ENCODE measurements around the gene WDR43.

The WDR43 gene

DNA sequence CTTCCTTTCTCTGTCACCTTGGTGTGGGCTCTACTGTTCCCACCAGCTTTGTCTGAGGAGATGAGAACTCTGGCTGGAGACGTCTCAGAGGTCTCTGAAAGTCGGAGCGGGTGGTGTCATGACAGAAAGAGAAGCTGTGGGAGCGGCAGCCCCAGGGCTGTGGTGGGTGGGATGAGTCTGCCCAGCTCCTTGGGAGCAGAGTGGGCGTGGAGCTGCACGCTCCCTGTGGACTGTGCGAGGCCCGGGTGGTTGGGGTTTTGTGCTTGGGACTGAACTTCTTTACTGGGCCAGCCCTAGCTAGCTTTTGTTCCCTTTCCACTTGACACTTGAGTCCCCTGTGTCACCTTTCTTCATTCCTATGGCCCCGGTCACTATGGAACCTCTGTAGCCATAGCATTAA lies 97.0 kb downstream of the WDR43 start:
- Mint-ChIP-seq H3K4me3 (no peak overlapping the region), H3K4me1 (no peaks in the 10 kb centered on the region), H3K9me3 (no peaks in the 10 kb centered on the region), H3K36me3 (no peaks in the 10 kb centered on the region), H3K27ac (no peak overlapping the region), H3K27me3 (no peaks in the 10 kb centered on the region)

- Mint-ChIP-seq H3K9me3 (no peaks in the 10 kb centered on the region), H3K4me3 (no peak overlapping the region), H3K27ac (no peak overlapping the region), H3K4me1 (no peaks in the 10 kb centered on the region), H3K27me3 (no peaks in the 10 kb centered on the region), H3K36me3 (no peaks in the 10 kb centered on the region)
These were observed 98.9 kb downstream of the WDR43 start for GRCh38 chr2:28993206-28993960.

GRCh38 chr2:28994074-28994473 lies 99.6 kb downstream of the WDR43 start:
- Mint-ChIP-seq H3K9me3 (no peaks in the 10 kb centered on the region), H3K27me3 (no peaks in the 10 kb centered on the region), H3K27ac (peak overlapping the region; percentile 2), H3K4me3 (no peak overlapping the region), H3K36me3 (no peaks in the 10 kb centered on the region), H3K4me1 (no peaks in the 10 kb centered on the region)

- Mint-ChIP-seq H3K4me1 (peaks cover 2% of the 10 kb centered on the region), H3K27me3 (no peaks in the 10 kb centered on the region), H3K36me3 (no peaks in the 10 kb centered on the region), H3K4me3 (no peak overlapping the region), H3K9me3 (no peaks in the 10 kb centered on the region), H3K27ac (no peak overlapping the region)
These were observed 100.2 kb downstream of the WDR43 start for GRCh38 chr2:28994679-28995078.

DNA sequence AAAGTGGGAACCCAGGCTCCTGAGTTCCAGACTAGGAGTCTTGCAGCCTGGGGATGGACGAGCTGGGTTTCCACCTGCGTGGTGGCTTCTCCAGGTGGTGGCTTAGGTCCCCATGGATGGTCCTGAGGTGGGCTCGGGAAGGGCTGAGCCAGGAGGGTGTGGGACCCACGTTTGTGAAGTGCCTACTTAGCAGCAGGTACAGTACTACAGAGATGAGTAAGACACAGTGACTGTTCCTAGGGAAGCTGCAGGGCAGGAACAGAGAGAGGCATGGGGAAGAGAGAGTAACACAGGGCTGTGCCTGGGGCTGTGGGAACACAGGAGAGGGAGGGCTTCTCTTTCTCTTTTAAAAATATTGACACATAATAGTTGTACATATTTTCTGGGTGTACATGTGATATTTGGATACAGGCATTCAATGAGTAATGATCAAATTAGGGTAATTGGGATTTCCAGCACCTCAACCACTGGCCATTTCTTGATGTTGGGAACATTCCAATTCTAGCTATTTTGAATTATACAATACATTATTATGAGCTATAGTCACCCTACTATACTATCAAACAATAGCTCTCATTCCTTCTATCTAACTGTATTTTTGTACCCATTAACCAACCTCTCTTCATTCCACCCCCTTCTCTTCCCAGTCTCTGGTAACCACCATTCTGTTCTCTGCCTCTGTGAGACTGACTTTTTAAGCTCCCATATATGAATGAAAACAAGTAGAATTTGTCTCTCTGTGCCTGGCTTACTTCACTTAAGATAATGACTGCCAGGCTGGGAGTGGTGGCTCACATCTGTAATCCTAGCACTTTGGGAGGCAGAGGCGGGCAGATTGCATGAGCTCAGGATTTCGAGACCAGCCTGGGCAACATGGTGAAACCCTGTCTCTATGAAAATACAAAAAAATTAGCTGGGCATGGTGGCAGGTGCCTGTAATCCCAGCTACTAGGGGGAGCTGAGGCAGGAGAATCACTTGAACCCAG lies 101.6 kb downstream of the WDR43 start:
- H3K4me1 Mint-ChIP-seq: peaks cover 11% of the 10 kb centered on the region
- no peaks in the 10 kb centered on the region for H3K36me3 Mint-ChIP-seq
- H3K27me3 Mint-ChIP-seq: no peaks in the 10 kb centered on the region
- no peak overlapping the region for H3K4me3 Mint-ChIP-seq
- no peaks in the 10 kb centered on the region for H3K9me3 Mint-ChIP-seq
- H3K27ac Mint-ChIP-seq: no peak overlapping the region

GRCh38 chr2:28997237-28997846 lies 102.9 kb downstream of the WDR43 start:
- Mint-ChIP-seq H3K4me1 (peaks cover 15% of the 10 kb centered on the region), H3K9me3 (no peaks in the 10 kb centered on the region), H3K36me3 (no peaks in the 10 kb centered on the region), H3K27ac (no peak overlapping the region), H3K4me3 (no peak overlapping the region), H3K27me3 (no peaks in the 10 kb centered on the region)
